Inferior parietal cortex (tissue), 1 donor: ENCODE results near the gene IL12RB2.
A peak's percentile ranks its signal among the peaks of the same experiment; 100 is the strongest.
"Not testable (repeated sequence)": the region's sequence is repeated elsewhere in the genome, so short reads cannot be mapped to it uniquely, and the experiment has no call there.

Experiments
- DNase-seq: peaks from one replicate; pipeline ENCODE4 v3.0.0-alpha.2; 2016; ENCODE audit errors: extremely low spot score

IL12RB2 gene

DNA sequence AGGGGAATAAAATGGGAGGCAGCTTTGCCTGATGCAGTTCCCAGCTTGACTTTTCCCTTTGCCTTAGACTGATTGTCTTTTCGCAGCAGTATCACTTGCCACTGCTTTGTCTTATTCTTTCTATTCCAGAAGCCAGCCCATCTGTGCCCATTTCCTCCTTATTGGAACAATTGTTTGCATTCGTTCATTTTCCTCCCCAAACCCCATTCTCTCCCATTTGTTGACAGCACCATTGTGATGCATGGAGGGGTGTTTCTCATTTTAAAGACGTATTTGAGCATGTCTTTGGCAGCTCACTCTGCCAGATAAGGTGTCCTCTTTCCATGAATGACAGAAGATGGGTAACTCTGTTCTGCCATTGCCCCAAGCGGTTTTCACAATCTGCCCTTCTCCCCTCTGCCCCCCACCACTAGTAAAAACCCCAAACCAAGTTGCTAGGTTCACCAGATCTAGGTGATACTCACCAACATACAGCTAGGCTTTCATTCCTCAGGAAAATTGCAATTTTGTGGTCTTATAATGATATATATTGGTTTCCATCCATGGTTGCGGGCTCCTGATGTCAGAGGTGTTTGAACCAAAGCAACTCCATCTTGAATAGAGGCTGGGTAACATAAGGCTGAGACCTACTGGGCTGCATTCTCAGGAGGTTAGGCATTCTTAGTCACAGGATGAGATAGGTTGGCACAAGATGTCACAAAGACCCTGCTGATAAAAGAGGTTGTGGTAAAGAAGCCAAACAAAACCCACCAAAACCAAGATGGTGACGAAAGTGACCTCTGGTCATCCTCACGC is 91.7 kb downstream of the IL12RB2 start:
- no peak for DNase-seq

DNA sequence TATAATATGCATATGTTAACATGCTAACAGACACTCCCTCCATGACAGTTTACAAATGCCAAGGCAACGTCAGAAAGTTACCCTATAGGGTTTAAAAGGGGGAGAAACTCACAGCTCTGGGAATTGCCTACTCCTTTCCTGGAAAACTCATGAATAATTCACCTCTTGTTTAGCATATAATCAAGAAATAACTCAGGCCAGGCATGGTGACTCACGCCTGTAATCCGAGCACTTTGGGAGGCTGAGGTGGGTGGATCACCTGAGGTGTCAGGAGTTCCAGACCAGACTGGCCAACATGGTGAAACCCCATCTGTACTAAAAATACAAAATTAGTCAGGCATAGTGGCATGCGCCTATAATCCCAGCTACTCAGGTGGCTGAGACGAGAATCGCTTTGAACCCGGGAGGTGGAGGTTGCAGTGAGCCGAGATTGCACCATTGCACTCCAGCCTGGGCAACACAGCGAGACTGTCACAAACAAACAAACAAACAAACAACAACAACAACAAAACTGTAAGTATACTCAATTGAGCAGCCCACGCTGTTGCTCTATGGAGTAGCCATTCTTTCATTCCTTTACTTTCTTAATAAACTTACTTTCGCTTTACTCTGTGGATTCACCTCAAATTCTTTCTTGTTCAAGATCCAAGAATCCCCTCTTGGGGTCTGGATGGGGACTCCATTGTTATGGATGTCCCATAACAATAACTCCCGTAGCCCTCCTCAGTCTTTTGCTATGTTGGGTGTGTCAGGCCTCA is 92.5 kb downstream of the IL12RB2 start:
- DNase-seq: not testable (repeated sequence)

GRCh38 chr1:67401443-67401842 is 93.8 kb downstream of the IL12RB2 start:
- DNase-seq: no peak

- no peak for DNase-seq
These were observed 96.5 kb downstream of the IL12RB2 start for GRCh38 chr1:67404212-67404620.

- no peak for DNase-seq
These were observed 98.0 kb downstream of the IL12RB2 start for GRCh38 chr1:67405473-67406245.

GRCh38 chr1:67407498-67407897 is 99.8 kb downstream of the IL12RB2 start:
- DNase-seq: no peak

DNA sequence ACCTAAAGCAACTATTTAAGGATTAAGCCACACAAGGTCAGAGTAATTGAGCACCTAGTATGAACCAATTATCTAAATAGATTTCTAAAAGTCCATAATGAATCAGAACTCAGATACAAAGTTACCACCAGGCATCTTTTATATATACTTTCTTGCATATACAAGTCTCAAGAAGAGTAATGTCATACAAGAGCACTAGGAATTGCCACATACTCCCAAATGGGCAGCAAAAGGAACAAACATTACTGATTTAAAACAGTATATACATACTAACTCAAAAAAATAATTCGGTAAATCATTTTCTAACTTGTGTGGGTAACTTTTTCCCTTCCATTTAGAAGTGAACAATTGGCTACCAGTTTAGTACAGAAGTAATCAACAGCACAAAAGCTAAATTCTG is 100.5 kb downstream of the IL12RB2 start:
- no peak for DNase-seq

DNA sequence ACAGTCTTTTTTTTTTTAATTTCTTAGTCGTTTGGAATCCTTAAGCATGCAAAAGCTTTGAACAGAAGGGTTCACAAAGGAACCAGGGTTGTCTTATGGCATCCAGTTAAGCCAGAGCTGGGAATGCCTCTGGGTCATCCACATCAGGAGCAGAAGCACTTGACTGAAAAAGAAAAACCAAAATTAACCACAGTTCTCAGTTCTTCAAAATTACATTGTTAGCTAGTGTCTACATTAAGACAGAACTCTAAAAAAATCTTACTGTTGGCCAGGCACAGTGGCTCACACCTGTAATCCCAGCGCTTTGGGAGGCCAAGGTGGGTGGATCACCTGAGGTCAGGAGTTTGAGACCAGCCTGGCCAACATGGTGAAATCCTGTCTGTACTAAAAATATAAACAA is 105.4 kb downstream of the IL12RB2 start:
- not testable (repeated sequence) for DNase-seq

- no peak for DNase-seq
These were observed 106.9 kb downstream of the IL12RB2 start for GRCh38 chr1:67414574-67414973.

DNA sequence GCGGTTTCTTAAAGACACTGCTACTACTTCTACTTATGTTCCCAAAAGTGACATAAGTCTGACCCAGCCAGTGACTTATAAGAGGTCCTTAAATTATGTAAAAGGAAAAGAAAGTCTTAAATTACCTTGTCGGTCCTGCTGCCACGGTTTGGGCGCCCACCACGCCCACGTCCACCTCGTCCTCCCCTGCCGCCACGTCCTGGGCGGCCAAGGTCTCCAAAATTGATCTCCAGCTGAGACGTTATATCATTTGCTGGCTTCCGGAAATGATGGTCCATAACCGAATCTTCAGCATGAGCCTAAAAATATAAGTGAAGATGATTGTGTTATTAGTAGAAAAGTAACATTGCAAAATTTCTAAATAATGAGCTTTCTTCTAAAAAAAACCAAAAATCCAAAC is 107.4 kb downstream of the IL12RB2 start:
- DNase-seq: no peak

DNA sequence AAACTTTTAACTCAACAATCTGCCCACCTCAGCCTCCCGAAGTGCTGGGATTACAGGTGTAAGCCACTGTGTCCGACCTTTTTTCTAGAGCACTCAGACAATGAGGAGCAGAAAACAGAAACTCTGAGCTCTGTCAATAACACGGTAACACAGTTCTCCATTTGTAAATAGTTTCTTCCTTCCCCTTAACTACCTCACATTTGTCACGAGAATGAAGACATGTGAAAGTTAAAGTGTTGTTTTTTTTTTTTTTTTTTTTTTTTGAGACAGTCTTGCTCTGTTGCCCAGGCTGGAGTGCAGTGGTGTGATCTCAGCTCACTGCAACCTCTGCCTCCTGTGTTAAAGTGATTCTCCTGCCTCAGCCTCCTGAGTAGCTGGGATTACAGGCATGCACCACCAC is 110.1 kb downstream of the IL12RB2 start:
- not testable (repeated sequence) for DNase-seq

- DNase-seq: no peak
These were observed 111.3 kb downstream of the IL12RB2 start for GRCh38 chr1:67418839-67419586.

GRCh38 chr1:67420835-67421492 is 113.3 kb downstream of the IL12RB2 start:
- DNase-seq: no peak

DNA sequence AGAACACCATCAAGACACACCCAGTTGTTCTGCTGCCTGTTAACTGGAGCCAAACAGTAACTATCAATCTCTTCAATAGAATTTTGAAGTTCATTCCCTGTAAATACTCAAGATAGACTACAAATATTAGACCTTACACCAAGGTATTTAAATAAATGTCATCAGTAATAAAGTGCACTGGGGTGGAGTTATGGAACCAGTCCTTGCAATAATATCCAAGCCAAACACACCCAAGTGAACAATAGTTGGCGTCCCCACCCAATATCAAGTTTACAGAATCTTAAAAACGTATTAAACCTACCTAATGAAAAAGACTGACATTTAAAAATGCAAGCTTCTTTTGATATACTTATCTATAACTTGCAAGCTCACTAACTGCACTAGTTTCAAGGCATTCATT is 119.8 kb downstream of the IL12RB2 start:
- no peak for DNase-seq

- no peak for DNase-seq
These were observed 120.3 kb downstream of the IL12RB2 start for GRCh38 chr1:67427947-67428346.

- no peak for DNase-seq
These were observed 121.4 kb downstream of the IL12RB2 start for GRCh38 chr1:67429011-67429527.

- DNase-seq: no peak
These were observed 122.1 kb downstream of the IL12RB2 start for GRCh38 chr1:67429528-67430357.

DNA sequence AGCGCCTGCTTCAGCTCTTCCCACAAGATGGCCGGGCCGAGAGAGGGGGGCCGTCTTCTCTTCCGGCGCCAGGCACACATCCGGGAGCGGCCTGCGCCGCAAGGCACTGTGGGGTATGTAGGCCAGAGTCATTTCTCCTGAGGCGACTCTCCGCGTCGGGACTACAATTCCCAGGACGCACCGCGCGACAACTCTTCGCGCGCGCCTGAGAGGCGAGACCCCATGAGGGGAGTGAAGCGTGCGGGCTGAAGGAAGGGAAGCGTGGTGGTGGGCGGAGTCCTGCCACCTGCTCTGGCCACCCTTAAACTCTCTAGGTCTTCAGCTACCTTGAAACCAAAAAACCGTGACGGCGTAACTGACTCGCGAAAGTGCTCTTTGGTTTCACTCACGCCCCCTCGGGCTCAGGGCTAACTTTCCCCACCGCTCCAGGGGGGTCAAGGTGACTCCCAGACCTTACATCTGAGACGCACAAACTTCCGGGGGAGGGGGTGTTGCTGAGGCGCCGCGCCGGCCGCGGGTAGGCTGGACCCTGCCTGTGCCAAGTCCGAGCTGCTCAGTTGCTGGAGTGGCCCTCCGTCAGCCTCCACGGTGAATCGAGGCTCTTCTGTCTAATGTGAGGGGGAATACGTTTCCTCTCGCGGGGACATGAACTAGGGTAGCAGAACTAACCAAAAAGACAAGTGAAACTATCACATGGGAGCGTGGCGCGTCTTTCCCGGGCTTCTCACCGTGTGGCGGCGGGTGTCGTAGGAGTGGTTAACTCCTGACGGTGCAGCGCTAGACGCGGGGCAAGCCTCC is 122.9 kb downstream of the IL12RB2 start, which contains the start of gene SERBP1:
Gene SERBP1 (minus strand): TSS at position 45 of the 798 bp plus-strand sequence. CDS start 102 bp downstream, outside the sequence.
- peak; percentile 96 for DNase-seq
